Ascending aorta (tissue), 2 donors: ENCODE results near the gene SORCS3. TPM values are rescaled to one million over a fixed set of nuclear protein-coding genes. Genes with fewer than 3 reads are reported as not detected.

Experiments used
- DNase-seq, 2 donors: peaks; one replicate each; pipeline ENCODE4 v3.0.0-alpha.2; 2019; ENCODE audit warnings: low spot score in 2 of 2
- H3K27ac ChIP-seq, 2 donors: fragments of 200-600 bp; sonication (generic); one replicate each; pipeline ENCODE4 v1.5.1; 2016 to 2017; ENCODE audit warnings: mild to moderate bottlenecking in 1 of 2
- H3K27me3 ChIP-seq: fragments of 200-600 bp; sonication (generic); one replicate; pipeline ENCODE4 v1.5.1; 2017
- H3K36me3 ChIP-seq, 2 donors: fragments of 200-600 bp; sonication (generic); one replicate each; pipeline ENCODE4 v1.5.1; 2016
- H3K4me1 ChIP-seq, 2 donors: fragments of 200-600 bp; sonication (generic); one replicate each; pipeline ENCODE4 v1.5.1; 2016 to 2017; ENCODE audit warnings: mild to moderate bottlenecking in 1 of 2
- H3K4me3 ChIP-seq, 2 donors: fragments of 200-600 bp; sonication (generic); one replicate each; pipeline ENCODE4 v1.5.1; 2016 to 2017; ENCODE audit warnings: mild to moderate bottlenecking in 1 of 2
- H3K9me3 ChIP-seq, 2 donors: fragments of 200-600 bp; sonication (generic); one replicate each; pipeline ENCODE4 v1.5.1; 2016
- intact Hi-C: fragments of 100-400 bp; cut with DNase I; formaldehyde crosslinking; loops from one replicate; pipeline ENCODE4 v1.15.1; 2023
- total RNA-seq: library from RNA; depleted of rRNA; stranded (reverse); fragments of >200 nt; gene quantifications from one replicate; pipeline ENCODE4 v1.1.0, GENCODE V29; 2016
- TF ChIP-seq, protein P1 (sequence below), 3 experiments: fragments of 200-600 bp in 2 of 3; fragments of 450-650 bp in 1 of 3; sonication (generic) in 2 of 3; IDR thresholded peaks; one replicate each; pipeline ENCODE4 v1.5.1; 2016 to 2019; ENCODE audit warnings: antibody characterized with exemption in 3 of 3, mild to moderate bottlenecking in 1 of 3, moderate library complexity in 1 of 3

The SORCS3 gene
- total RNA-seq, 1 donor from 2014 or later = not detected

DNA sequence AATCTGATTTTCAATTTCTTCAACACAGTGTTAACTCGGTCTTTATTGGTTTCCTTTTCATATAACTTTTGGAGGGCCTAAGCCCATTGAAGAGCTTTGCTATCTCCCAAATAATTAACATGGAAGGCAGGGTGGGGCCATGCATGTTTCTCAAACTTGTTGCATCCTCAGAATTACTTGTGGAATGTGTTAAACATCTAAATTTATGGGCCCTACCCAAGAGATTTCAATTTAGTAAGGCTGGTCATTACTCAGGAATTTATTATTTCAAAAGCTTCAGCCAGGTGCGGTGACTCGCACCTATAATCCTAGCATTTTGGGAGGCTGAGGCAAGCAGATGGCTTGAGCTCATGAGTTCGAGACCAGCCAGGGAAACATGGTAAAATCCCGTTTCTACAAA, 208.9 kb downstream of the SORCS3 start:
- no peak for DNase-seq
- Histone ChIP-seq H3K36me3 (no peaks in the 10 kb centered on the region), H3K4me3 (no peak overlapping the region), H3K4me1 (no peaks in the 10 kb centered on the region), H3K27ac (no peak overlapping the region), H3K9me3 (no peaks in the 10 kb centered on the region), H3K27me3 (no peaks in the 10 kb centered on the region)
- intact Hi-C loops = no loop called here
- TF ChIP-seq, protein P1, sequence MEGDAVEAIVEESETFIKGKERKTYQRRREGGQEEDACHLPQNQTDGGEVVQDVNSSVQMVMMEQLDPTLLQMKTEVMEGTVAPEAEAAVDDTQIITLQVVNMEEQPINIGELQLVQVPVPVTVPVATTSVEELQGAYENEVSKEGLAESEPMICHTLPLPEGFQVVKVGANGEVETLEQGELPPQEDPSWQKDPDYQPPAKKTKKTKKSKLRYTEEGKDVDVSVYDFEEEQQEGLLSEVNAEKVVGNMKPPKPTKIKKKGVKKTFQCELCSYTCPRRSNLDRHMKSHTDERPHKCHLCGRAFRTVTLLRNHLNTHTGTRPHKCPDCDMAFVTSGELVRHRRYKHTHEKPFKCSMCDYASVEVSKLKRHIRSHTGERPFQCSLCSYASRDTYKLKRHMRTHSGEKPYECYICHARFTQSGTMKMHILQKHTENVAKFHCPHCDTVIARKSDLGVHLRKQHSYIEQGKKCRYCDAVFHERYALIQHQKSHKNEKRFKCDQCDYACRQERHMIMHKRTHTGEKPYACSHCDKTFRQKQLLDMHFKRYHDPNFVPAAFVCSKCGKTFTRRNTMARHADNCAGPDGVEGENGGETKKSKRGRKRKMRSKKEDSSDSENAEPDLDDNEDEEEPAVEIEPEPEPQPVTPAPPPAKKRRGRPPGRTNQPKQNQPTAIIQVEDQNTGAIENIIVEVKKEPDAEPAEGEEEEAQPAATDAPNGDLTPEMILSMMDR (IDR thresholded peaks at IDR 0.05) = no peak

DNA sequence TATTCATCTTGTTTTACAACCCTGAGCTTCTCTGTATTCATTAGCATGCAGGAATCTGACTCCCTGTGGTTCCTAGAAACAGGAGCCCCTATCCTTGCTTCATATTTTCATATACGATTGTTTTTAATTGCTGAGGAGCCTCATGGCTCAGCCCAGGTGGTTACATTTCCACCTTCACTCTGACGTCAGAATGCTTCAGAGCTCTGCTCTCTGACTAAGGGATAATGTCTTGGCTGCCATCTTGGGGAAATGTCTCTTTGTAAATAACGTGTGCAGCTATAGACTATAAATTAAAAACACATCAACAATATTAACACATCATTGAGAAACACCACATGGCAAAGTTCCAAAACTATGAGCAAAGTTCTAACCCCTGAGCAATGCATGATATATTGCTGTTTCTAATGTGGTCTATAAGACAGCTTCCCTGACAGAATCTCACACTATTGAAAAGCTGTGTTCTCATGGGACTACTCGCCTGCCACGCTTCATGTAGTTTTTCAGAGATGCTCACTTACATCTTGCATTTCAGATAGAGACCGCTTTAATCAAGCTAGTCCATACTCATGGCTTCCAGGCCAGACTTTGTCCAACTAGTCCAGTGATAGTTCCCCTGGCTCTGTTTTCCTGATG, 227.0 kb downstream of the SORCS3 start:
- Histone ChIP-seq H3K4me1 (no peaks in the 10 kb centered on the region), H3K4me3 (no peak overlapping the region), H3K36me3 (no peaks in the 10 kb centered on the region), H3K27ac (no peak overlapping the region), H3K27me3 (no peaks in the 10 kb centered on the region), H3K9me3 (no peaks in the 10 kb centered on the region)
- TF ChIP-seq, protein P1 (IDR thresholded peaks at IDR 0.05) = no peak
- intact Hi-C loops = no loop called here
- DNase-seq = no peak

DNA sequence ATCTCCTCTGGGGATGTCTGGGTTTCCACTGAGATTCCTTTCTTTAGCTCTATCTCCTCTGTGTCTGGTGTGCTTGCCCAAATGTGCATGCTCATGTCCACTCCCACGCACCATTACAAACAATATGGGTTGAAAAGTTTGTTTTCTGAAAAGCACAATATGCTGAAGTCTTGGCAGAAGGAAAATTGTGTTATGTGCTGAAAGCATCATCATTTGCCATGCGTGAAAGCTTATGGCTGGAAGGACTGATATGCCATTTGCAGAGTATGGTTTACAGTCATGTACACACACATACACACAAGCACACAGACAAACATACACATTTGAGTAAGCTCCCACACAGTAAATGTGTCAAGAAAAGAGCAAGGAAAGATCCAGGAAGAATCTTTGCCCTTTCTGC, 231.6 kb downstream of the SORCS3 start:
- no peaks in the 10 kb centered on the region for H3K4me1 ChIP-seq
- H3K27ac ChIP-seq = no peak overlapping the region
- no peaks in the 10 kb centered on the region for H3K9me3 ChIP-seq
- no peak overlapping the region for H3K4me3 ChIP-seq
- intact Hi-C loops = no loop called here
- no peaks in the 10 kb centered on the region for H3K27me3 ChIP-seq
- no peak for DNase-seq
- TF ChIP-seq, protein P1 (IDR thresholded peaks at IDR 0.05) = no peak
- H3K36me3 ChIP-seq = no peaks in the 10 kb centered on the region

DNA sequence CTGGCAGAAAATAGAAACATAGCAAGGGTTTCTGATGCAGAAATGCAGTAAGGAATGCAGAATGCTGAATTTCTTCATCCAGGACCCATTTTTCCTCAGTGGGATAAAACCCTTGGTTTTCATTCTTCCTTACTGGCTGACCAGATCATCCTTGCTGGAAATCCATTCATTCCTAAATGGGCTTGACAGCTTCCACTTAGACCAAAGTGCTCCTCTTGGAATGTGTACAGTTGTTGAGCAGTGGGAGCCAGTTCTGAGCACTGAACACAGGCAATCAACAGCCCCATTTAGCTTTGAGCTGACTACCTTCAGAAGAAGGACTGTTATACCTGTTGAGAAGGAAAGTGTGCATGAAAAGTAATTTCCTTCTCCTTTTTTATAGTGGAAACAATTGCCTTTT, 232.1 kb downstream of the SORCS3 start:
- intact Hi-C loops = no loop called here
- no peak for DNase-seq
- no peak overlapping the region for H3K27ac ChIP-seq
- no peak overlapping the region for H3K4me3 ChIP-seq
- H3K27me3 ChIP-seq = no peaks in the 10 kb centered on the region
- no peaks in the 10 kb centered on the region for H3K4me1 ChIP-seq
- TF ChIP-seq, protein P1 (IDR thresholded peaks at IDR 0.05) = no peak
- H3K36me3 ChIP-seq = no peaks in the 10 kb centered on the region
- H3K9me3 ChIP-seq = no peaks in the 10 kb centered on the region

DNA sequence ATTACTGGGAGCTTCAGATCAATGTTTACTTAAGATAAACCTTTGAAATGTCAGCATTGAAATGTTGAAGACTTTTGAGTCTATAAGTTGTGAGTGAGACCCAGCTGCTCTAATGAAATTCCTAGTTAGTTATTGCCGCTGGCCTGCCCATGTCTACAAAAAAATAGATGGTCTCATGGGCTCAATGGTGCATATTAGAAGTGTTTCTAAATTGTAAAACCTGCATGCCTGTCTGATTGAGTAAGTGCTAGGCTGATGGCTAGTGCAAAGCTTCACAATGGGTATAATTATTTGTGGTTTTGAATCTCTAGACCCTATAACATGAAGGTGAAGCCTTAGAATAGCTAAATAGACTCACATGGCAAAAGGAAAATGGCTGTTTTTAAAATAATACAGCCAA, 234.5 kb downstream of the SORCS3 start:
- no peaks in the 10 kb centered on the region for H3K36me3 ChIP-seq
- no peak overlapping the region for H3K4me3 ChIP-seq
- no peaks in the 10 kb centered on the region for H3K27me3 ChIP-seq
- H3K27ac ChIP-seq = no peak overlapping the region
- no peaks in the 10 kb centered on the region for H3K4me1 ChIP-seq
- TF ChIP-seq, protein P1 (IDR thresholded peaks at IDR 0.05) = no peak
- no peak for DNase-seq
- no peaks in the 10 kb centered on the region for H3K9me3 ChIP-seq
- intact Hi-C loops = no loop called here
